HepG2 (cell line): ENCODE measurements around the gene PSMB1. TPM values are rescaled to one million over a fixed set of nuclear protein-coding genes. Genes with fewer than 3 reads are reported as not detected.
A peak's percentile ranks its signal among the peaks of the same experiment; 100 is the strongest.

Experiments
- BCL6 ChIP-seq: IDR thresholded peaks from 2 replicates; pipeline ENCODE4 v1.6.1; 2016; ENCODE audit warnings: missing genetic modification reagents, missing compliant biosample characterization
- GTF2F1 ChIP-seq: fragments of 150-350 bp; IDR thresholded peaks from 2 replicates; pipeline ENCODE4 v1.6.1; 2014; ENCODE audit warnings: low read length
- HMGXB4 ChIP-seq, 2 experiments: sonication (generic) in 1 of 2; formaldehyde crosslinking in 1 of 2; IDR thresholded peaks; 2 replicates each; pipeline versions ENCODE4 v1.4.0 to v1.6.1; 2018 to 2020; ENCODE audit warnings: missing genetic modification reagents in 2 of 2, borderline replicate concordance in 1 of 2, low read depth in 1 of 2, mild to moderate bottlenecking in 1 of 2, missing biosample characterization in 1 of 2
- HOXA7 ChIP-seq: sonication (generic); formaldehyde crosslinking; IDR thresholded peaks from 2 replicates; pipeline ENCODE4 v1.8.1; 2022; ENCODE audit warnings: mild to moderate bottlenecking, missing genetic modification reagents, moderate library complexity
- KLF11 ChIP-seq: IDR thresholded peaks from 2 replicates; pipeline ENCODE4 v1.6.1; 2016; ENCODE audit warnings: missing compliant biosample characterization
- NCOA2 ChIP-seq: sonication (generic); formaldehyde crosslinking; IDR thresholded peaks from 2 replicates; pipeline ENCODE4 v1.8.0; 2022; ENCODE audit warnings: inconsistent platforms
- PBX2 ChIP-seq: IDR thresholded peaks from 2 replicates; pipeline ENCODE4 v1.6.1; 2016; ENCODE audit warnings: control low read depth
- ZBTB26 ChIP-seq: IDR thresholded peaks from 2 replicates; pipeline ENCODE4 v1.6.1; 2016; ENCODE audit warnings: missing compliant biosample characterization, missing genetic modification reagents, borderline replicate concordance
- ZNF331 ChIP-seq: sonication (generic); formaldehyde crosslinking; IDR thresholded peaks from 2 replicates; pipeline ENCODE4 v1.4.0; 2020; ENCODE audit warnings: missing genetic modification reagents
- ZNF350 ChIP-seq: sonication (generic); formaldehyde crosslinking; IDR thresholded peaks from 2 replicates; pipeline ENCODE4 v1.4.0; 2020; ENCODE audit warnings: mild to moderate bottlenecking, low read depth, missing genetic modification reagents, borderline replicate concordance
- ZNF747 ChIP-seq: sonication (generic); formaldehyde crosslinking; IDR thresholded peaks from 2 replicates; pipeline ENCODE4 v1.8.1; 2023; ENCODE audit warnings: missing genetic modification reagents, mild to moderate bottlenecking, borderline replicate concordance
- ZNF782 ChIP-seq: sonication (generic); formaldehyde crosslinking; IDR thresholded peaks from 2 replicates; pipeline ENCODE4 v1.4.0; 2020; ENCODE audit warnings: missing genetic modification reagents, mild to moderate bottlenecking, borderline replicate concordance
- polyA plus RNA-seq, 8 experiments: library from polyadenylated mRNA; depleted of rRNA in 3 of 8; stranded (reverse) in 7 of 8; unstranded in 1 of 8; fragments of >200 nt; fragmentation: Illumina TruSeq in 4 of 8; extraction: Trizol in 4 of 8; gene quantifications; 2 replicates each; pipeline versions ENCODE4 v1.2.1 to v1.2.3, GENCODE V29; 2011 to 2016; ENCODE audit warnings: low read depth in 4 of 8, missing spikeins in 1 of 8, mixed read lengths in 1 of 8; ENCODE audit not compliant: insufficient read depth in 1 of 8
- total RNA-seq, 5 experiments: library from RNA; depleted of rRNA; stranded (reverse); fragments of >200 nt; fragmentation: Illumina TruSeq; extraction: Trizol; gene quantifications; 2 replicates each; pipeline ENCODE4 v1.2.3, GENCODE V29; 2016; ENCODE audit warnings: low read depth in 1 of 5

The PSMB1 gene
- total and polyA plus RNA-seq, 2 of the 13 experiments (the other 11 are each of a cell fraction or from before 2014, with no cell fraction given) = 528 to 592 TPM

- 0 out of 4 replicates have a peak, but pooled peaks have one; percentile 22 to 53 for TF ChIP-seq HMGXB4 (CRISPR knock-in tag; IDR thresholded peaks at IDR 0.05; ENCODE audit: borderline replicate concordance in 1 of 2, low read depth in 1 of 2)
- TF ChIP-seq ZNF331 (CRISPR knock-in tag) = no peak
- TF ChIP-seq ZNF782 (CRISPR knock-in tag) = peak; percentile 46; the same call in 1 of the 2 replicates
- 0 out of 2 replicates have a peak, but pooled peaks have one; percentile 35 for TF ChIP-seq ZBTB26 (CRISPR knock-in tag)
- TF ChIP-seq GTF2F1 = no peak
- TF ChIP-seq ZNF747 (CRISPR knock-in tag) = no peak
- no peak for TF ChIP-seq HOXA7 (CRISPR knock-in tag)
- no peak for TF ChIP-seq KLF11 (CRISPR knock-in tag)
- TF ChIP-seq NCOA2 (CRISPR knock-in tag) = no peak
- no peak for TF ChIP-seq BCL6
- TF ChIP-seq ZNF350 (CRISPR knock-in tag) = no peak
- no peak for TF ChIP-seq PBX2 (CRISPR knock-in tag)
Measured at GRCh38 chr6:170516783-170517616, 36.1 kb downstream of the PSMB1 start (continued).
